Thoracic aorta (tissue), 2 donors: ENCODE results near the gene CD200. TPM values are rescaled to one million over a fixed set of nuclear protein-coding genes. Genes with fewer than 3 reads are reported as not detected.

ENCODE experiments used
- ATAC-seq: fragments of 150-250 bp; one replicate; pipeline ENCODE4 v1.8.0; 2017; ENCODE audit warnings: low read depth; ENCODE audit not compliant: insufficient number of reproducible peaks, low FRiP score
- DNase-seq: peaks from one replicate; pipeline ENCODE4 v3.0.0-alpha.2; 2020; ENCODE audit warnings: low spot score
- H3K27ac ChIP-seq, 2 donors: fragments of 200-600 bp; sonication (generic); 1 replicate in 1 of 2; 2 replicates in 1 of 2; pipeline ENCODE4 v1.5.1; 2016; ENCODE audit warnings: mild to moderate bottlenecking in 2 of 2, moderate library complexity in 2 of 2
- H3K27me3 ChIP-seq: fragments of 200-600 bp; sonication (generic); replicated peaks from 2 replicates; pipeline ENCODE4 v1.6.0; 2016; ENCODE audit warnings: mild to moderate bottlenecking; ENCODE audit not compliant: insufficient read depth
- H3K36me3 ChIP-seq: fragments of 200-600 bp; sonication (generic); one replicate; pipeline ENCODE4 v1.5.1; 2016
- H3K4me1 ChIP-seq, 2 donors: fragments of 200-600 bp; sonication (generic); 1 replicate in 1 of 2; 2 replicates in 1 of 2; pipeline versions ENCODE4 v1.5.1 to v1.6.0; 2016; ENCODE audit warnings: low read depth in 2 of 2, mild to moderate bottlenecking in 1 of 2; ENCODE audit not compliant: control insufficient read depth in 1 of 2
- H3K4me3 ChIP-seq: fragments of 200-600 bp; sonication (generic); 2 replicates; pipeline ENCODE4 v1.5.1; 2016; ENCODE audit warnings: mild to moderate bottlenecking
- H3K9me3 ChIP-seq: fragments of 200-600 bp; sonication (generic); 2 replicates; pipeline ENCODE4 v1.5.1; 2016
- total RNA-seq, 2 donors: library from RNA; depleted of rRNA; stranded (reverse); fragments of >200 nt; gene quantifications; one replicate each; pipeline versions ENCODE4 v1.1.0 to v1.2.3, GENCODE V29; 2016
- TF ChIP-seq, protein P1 (sequence below): fragments of 200-600 bp; sonication (generic); IDR thresholded peaks from one replicate; pipeline ENCODE4 v1.5.1; 2019; ENCODE audit warnings: antibody characterized with exemption

The CD200 gene
- total RNA-seq, 2 donors from 2014 or later = 22.5 to 42.2 TPM

DNA sequence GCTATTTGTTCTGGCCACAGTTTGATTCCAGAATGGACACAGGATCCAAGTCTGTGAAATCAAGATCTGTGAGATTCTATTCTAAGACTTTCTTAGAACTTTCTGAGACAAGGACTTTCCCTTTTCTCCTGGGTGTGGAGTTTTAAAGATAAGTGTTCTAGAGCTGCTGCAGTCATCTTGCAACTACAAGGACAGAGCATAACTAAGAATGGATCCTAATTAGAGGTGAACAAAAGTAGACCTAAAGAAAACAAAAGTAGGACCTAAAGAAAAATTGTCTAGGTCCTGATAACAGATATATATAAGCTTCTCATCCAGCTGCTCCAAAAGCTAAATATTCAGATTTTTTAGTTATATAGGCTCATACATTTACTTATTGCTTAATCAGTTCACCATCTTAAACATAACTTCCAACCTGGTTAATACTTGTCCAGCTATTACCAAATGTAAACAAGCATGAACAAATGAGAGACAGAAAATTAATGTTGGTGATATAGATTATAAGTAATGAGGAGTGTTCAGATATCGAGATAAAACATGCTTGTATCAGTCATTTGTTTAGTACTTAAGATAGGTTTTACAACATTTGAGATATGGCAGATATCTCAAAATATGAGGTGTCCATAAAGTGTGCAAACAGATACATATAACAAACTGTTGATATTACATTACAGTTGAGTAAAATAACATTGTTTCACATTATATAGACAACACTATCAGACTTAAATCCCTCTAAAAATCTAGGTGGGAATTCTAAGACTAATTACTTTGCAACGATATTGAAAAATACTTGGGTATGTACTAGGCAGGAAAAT lies 75.1 kb downstream of the CD200 start:
- Histone ChIP-seq H3K36me3 (no peaks in the 10 kb centered on the region), H3K4me3 (no peak overlapping the region), H3K4me1 (peaks cover 16 to 44% of the 10 kb centered on the region in 2 donors), H3K9me3 (no peaks in the 10 kb centered on the region), H3K27me3 (no peaks in the 10 kb centered on the region), H3K27ac (peak overlapping the region; percentile 73 to 76)
- TF ChIP-seq, protein P1, sequence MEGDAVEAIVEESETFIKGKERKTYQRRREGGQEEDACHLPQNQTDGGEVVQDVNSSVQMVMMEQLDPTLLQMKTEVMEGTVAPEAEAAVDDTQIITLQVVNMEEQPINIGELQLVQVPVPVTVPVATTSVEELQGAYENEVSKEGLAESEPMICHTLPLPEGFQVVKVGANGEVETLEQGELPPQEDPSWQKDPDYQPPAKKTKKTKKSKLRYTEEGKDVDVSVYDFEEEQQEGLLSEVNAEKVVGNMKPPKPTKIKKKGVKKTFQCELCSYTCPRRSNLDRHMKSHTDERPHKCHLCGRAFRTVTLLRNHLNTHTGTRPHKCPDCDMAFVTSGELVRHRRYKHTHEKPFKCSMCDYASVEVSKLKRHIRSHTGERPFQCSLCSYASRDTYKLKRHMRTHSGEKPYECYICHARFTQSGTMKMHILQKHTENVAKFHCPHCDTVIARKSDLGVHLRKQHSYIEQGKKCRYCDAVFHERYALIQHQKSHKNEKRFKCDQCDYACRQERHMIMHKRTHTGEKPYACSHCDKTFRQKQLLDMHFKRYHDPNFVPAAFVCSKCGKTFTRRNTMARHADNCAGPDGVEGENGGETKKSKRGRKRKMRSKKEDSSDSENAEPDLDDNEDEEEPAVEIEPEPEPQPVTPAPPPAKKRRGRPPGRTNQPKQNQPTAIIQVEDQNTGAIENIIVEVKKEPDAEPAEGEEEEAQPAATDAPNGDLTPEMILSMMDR = no peak
- ATAC-seq = no peak
- DNase-seq = no peak

DNA sequence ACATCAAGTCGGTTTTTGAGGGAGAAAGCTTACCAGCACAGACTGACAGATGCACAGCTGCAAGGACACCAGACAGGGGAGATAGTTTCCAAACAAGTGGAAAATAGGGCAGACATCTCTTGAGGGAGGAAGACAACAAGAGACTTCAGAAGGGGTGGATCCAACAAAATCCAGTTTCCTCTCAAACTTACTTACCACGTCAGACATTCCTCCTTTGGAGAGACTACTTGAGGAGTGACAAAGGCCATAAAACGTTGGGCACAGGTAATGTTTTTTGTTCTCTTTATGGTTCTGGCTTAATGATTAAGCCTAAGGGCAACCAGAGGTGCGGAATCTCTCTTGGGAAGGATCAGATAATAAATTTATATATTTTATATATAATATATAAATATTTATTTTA lies 76.1 kb downstream of the CD200 start:
- TF ChIP-seq, protein P1 = no peak
- no peaks in the 10 kb centered on the region for H3K36me3 ChIP-seq
- no peaks in the 10 kb centered on the region for H3K9me3 ChIP-seq
- no peaks in the 10 kb centered on the region for H3K27me3 ChIP-seq
- no peak for DNase-seq
- ATAC-seq = no peak
- peaks cover 16 to 44% of the 10 kb centered on the region in 2 donors for H3K4me1 ChIP-seq
- H3K4me3 ChIP-seq = no peak overlapping the region
- peak overlapping the region in 1 of 2 donors; percentile 73 for H3K27ac ChIP-seq

DNA sequence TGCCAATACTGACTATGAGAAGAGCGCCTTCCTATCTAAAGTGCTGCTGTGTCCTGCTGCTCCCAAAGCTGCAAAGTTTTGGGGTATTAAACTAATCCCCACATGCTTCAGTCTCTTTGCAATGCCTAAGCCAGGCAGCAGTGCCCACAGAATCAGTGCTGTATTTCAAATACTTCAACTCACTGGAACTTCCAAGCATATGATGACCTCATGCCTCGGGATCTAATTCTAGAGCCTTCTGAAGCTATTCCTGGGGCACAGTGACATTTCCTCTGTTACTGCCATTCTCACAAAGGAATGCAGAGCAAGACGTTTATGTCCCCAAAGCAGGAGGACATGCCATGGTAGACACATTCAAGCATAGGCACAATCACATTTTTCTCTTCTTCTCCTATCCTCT lies 78.5 kb downstream of the CD200 start:
- Histone ChIP-seq H3K27me3 (no peaks in the 10 kb centered on the region), H3K27ac (peak overlapping the region; percentile 73 to 77), H3K4me1 (peaks cover 11 to 39% of the 10 kb centered on the region in 2 donors), H3K36me3 (no peaks in the 10 kb centered on the region), H3K9me3 (no peaks in the 10 kb centered on the region), H3K4me3 (no peak overlapping the region)
- TF ChIP-seq, protein P1 = no peak
- DNase-seq (no peak), ATAC-seq (peak; percentile 81)

Other genes starting within 250 kb of the CD200 start
- 10 to 100 TPM in 1 of 2 donors, 1 to 10 TPM in 1; 8.8 to 19.6 TPM for gene C3orf52, start 246.8 kb upstream of the CD200 start, total RNA-seq
- under 1 TPM in 1 of 2 donors, not detected in 1; 0.49 TPM for gene GCSAM, start 199.9 kb upstream of the CD200 start, total RNA-seq
- not detected for gene SLC9C1, start 38.9 kb upstream of the CD200 start, total RNA-seq
- under 1 TPM in 1 of 2 donors, not detected in 1; 0.35 TPM for gene BTLA, start 166.3 kb downstream of the CD200 start, total RNA-seq
- gene ATG3, start 228.8 kb downstream of the CD200 start, total RNA-seq = 10 to 100 TPM; 37.5 to 52.6 TPM
- 10 to 100 TPM; 17.5 to 45.9 TPM for gene SLC35A5, start 228.9 kb downstream of the CD200 start, total RNA-seq